Measurements from ENCODE around the gene CCDC34.
"Not testable (repeated sequence)": the region's sequence is repeated elsewhere in the genome, so short reads cannot be mapped to it uniquely, and the experiment has no call there.

CCDC34 gene

GRCh38 chr11:27329867-27330632 lies 33.0 kb downstream of the CCDC34 start:
- H3K27me3 ChIP-seq (ENCODE audit: insufficient read depth, low read length, poor library complexity) = no peaks in the 10 kb centered on the region
- peaks cover 6% of the 10 kb centered on the region; the same call in 1 of the 2 replicates for H3K36me3 ChIP-seq (ENCODE audit: insufficient read depth, low read length)
- no peak overlapping the region for H2AFZ ChIP-seq (ENCODE audit: low read depth, low read length)
- ATAC-seq (ENCODE audit: insufficient read depth, low read depth) = no peak
- no peak for DNase-seq
- no peak overlapping the region for H3K9ac ChIP-seq (ENCODE audit: low read depth, low read length)
- H3K79me2 ChIP-seq (ENCODE audit: insufficient read depth, low read length) = no peaks in the 10 kb centered on the region
- no peaks in the 10 kb centered on the region for H3K9me3 ChIP-seq (ENCODE audit: insufficient read depth, low read length, severe bottlenecking)
- no peak for TF ChIP-seq CTCF (IDR thresholded peaks at IDR 0.05; ENCODE audit: borderline replicate concordance, extremely low read depth, low read length, poor library complexity, severe bottlenecking)
- no peak for TF ChIP-seq EZH2 (IDR thresholded peaks at IDR 0.05; ENCODE audit: borderline replicate concordance, low read depth, low read length, severe bottlenecking)
- H3K4me1 ChIP-seq (ENCODE audit: insufficient read depth, low read length) = no peaks in the 10 kb centered on the region
- no peak overlapping the region for H3K27ac ChIP-seq (ENCODE audit: low read length)
- H3K4me2 ChIP-seq (ENCODE audit: insufficient read depth, low read length) = no peak overlapping the region
- no peaks in the 10 kb centered on the region for H4K20me1 ChIP-seq (ENCODE audit: insufficient read depth, low read length)
- H3K4me3 ChIP-seq (ENCODE audit: low read depth in 1 of 2, low read length in 2 of 2) = no peak overlapping the region

- Histone ChIP-seq H3K27me3 (ENCODE audit: insufficient read depth, low read length, poor library complexity) (no peaks in the 10 kb centered on the region), H3K4me2 (ENCODE audit: insufficient read depth, low read length) (no peak overlapping the region), H4K20me1 (ENCODE audit: insufficient read depth, low read length) (no peaks in the 10 kb centered on the region), H3K4me3 (ENCODE audit: low read depth in 1 of 2, low read length in 2 of 2) (no peak overlapping the region), H3K4me1 (ENCODE audit: insufficient read depth, low read length) (no peaks in the 10 kb centered on the region), H3K36me3 (ENCODE audit: insufficient read depth, low read length) (peaks cover 6% of the 10 kb centered on the region; the same call in 1 of the 2 replicates), H3K27ac (ENCODE audit: low read length) (no peak overlapping the region), H3K9ac (ENCODE audit: low read depth, low read length) (no peak overlapping the region), H3K9me3 (ENCODE audit: insufficient read depth, low read length, severe bottlenecking) (no peaks in the 10 kb centered on the region), H2AFZ (ENCODE audit: low read depth, low read length) (no peak overlapping the region), H3K79me2 (ENCODE audit: insufficient read depth, low read length) (no peaks in the 10 kb centered on the region)
- no peak for DNase-seq
- no peak for ATAC-seq (ENCODE audit: insufficient read depth, low read depth)
- TF ChIP-seq CTCF (IDR thresholded peaks at IDR 0.05; ENCODE audit: borderline replicate concordance, extremely low read depth, low read length, poor library complexity, severe bottlenecking) (no peak), EZH2 (IDR thresholded peaks at IDR 0.05; ENCODE audit: borderline replicate concordance, low read depth, low read length, severe bottlenecking) (no peak)
Observed at GRCh38 chr11:27328614-27329013, 34.4 kb downstream of the CCDC34 start.

GRCh38 chr11:27327064-27327463 lies 36.0 kb downstream of the CCDC34 start:
- H3K9me3 ChIP-seq (ENCODE audit: insufficient read depth, low read length, severe bottlenecking); H3K79me2 ChIP-seq (ENCODE audit: insufficient read depth, low read length); H3K4me2 ChIP-seq (ENCODE audit: insufficient read depth, low read length); H3K27me3 ChIP-seq (ENCODE audit: insufficient read depth, low read length, poor library complexity); H3K4me3 ChIP-seq (ENCODE audit: low read depth in 1 of 2, low read length in 2 of 2); DNase-seq; H2AFZ ChIP-seq (ENCODE audit: low read depth, low read length); H4K20me1 ChIP-seq (ENCODE audit: insufficient read depth, low read length); H3K9ac ChIP-seq (ENCODE audit: low read depth, low read length); ATAC-seq (ENCODE audit: insufficient read depth, low read depth); H3K27ac ChIP-seq (ENCODE audit: low read length); H3K36me3 ChIP-seq (ENCODE audit: insufficient read depth, low read length); H3K4me1 ChIP-seq (ENCODE audit: insufficient read depth, low read length): not testable (repeated sequence)

GRCh38 chr11:27322196-27322595 lies 40.8 kb downstream of the CCDC34 start:
- not testable (repeated sequence) for H3K9ac ChIP-seq (ENCODE audit: low read depth, low read length); H3K9me3 ChIP-seq (ENCODE audit: insufficient read depth, low read length, severe bottlenecking); H3K79me2 ChIP-seq (ENCODE audit: insufficient read depth, low read length); H3K4me3 ChIP-seq (ENCODE audit: low read depth in 1 of 2, low read length in 2 of 2); H2AFZ ChIP-seq (ENCODE audit: low read depth, low read length); H3K27me3 ChIP-seq (ENCODE audit: insufficient read depth, low read length, poor library complexity); H4K20me1 ChIP-seq (ENCODE audit: insufficient read depth, low read length); H3K4me1 ChIP-seq (ENCODE audit: insufficient read depth, low read length); H3K4me2 ChIP-seq (ENCODE audit: insufficient read depth, low read length); H3K27ac ChIP-seq (ENCODE audit: low read length); ATAC-seq (ENCODE audit: insufficient read depth, low read depth); DNase-seq; H3K36me3 ChIP-seq (ENCODE audit: insufficient read depth, low read length)

GRCh38 chr11:27321340-27321739 lies 41.7 kb downstream of the CCDC34 start:
- H3K9ac ChIP-seq (ENCODE audit: low read depth, low read length); H3K27ac ChIP-seq (ENCODE audit: low read length); H3K9me3 ChIP-seq (ENCODE audit: insufficient read depth, low read length, severe bottlenecking); H3K36me3 ChIP-seq (ENCODE audit: insufficient read depth, low read length); ATAC-seq (ENCODE audit: insufficient read depth, low read depth); H2AFZ ChIP-seq (ENCODE audit: low read depth, low read length); H3K4me2 ChIP-seq (ENCODE audit: insufficient read depth, low read length); H3K4me3 ChIP-seq (ENCODE audit: low read depth in 1 of 2, low read length in 2 of 2); H3K4me1 ChIP-seq (ENCODE audit: insufficient read depth, low read length); DNase-seq; H4K20me1 ChIP-seq (ENCODE audit: insufficient read depth, low read length); H3K27me3 ChIP-seq (ENCODE audit: insufficient read depth, low read length, poor library complexity); H3K79me2 ChIP-seq (ENCODE audit: insufficient read depth, low read length): not testable (repeated sequence)

All from DND-41 (cell line).